OCI-LY3 (cell line): ENCODE measurements around the gene PPP2R5A.
"Not testable (repeated sequence)": the region's sequence is repeated elsewhere in the genome, so short reads cannot be mapped to it uniquely, and the experiment has no call there.

Experiments
- H2AFZ ChIP-seq: fragments of 200-600, 300-600 bp; shearing (Covaris generic); 2 replicates; pipeline ENCODE4 v1.6.0; 2014; ENCODE audit warnings: antibody characterized with exemption, low read depth, low read length
- H3K27ac ChIP-seq: fragments of 200-600, 300-600 bp; sonication (generic); 2 replicates; pipeline ENCODE4 v1.5.1; 2014; ENCODE audit warnings: mild to moderate bottlenecking, low read length, moderate library complexity, mixed read lengths
- H3K27me3 ChIP-seq: fragments of 200-600, 300-600 bp; sonication (generic); 2 replicates; pipeline ENCODE4 v1.6.1; 2014; ENCODE audit warnings: low read depth, low read length, mixed read lengths
- H3K36me3 ChIP-seq: fragments of 200-600, 300-600 bp; sonication (generic); replicated peaks from 2 replicates; pipeline ENCODE3; 2014; ENCODE audit warnings: low read depth, low read length, mixed read lengths
- H3K4me1 ChIP-seq: fragments of 300-600, 200-600 bp; sonication (generic); 2 replicates; pipeline ENCODE4 v1.6.1; 2014; ENCODE audit warnings: low read length, mixed read lengths
- H3K4me2 ChIP-seq: fragments of 200-600, 300-600 bp; sonication (generic); 2 replicates; pipeline ENCODE4 v1.6.1; 2014; ENCODE audit warnings: low read length, mixed read lengths
- H3K4me3 ChIP-seq: fragments of 300-600, 200-600 bp; sonication (generic); 2 replicates; pipeline ENCODE4 v1.5.1; 2014; ENCODE audit warnings: antibody characterized with exemption, mild to moderate bottlenecking, low read length, moderate library complexity
- H3K79me2 ChIP-seq: fragments of 300-600, 200-600 bp; shearing (Covaris generic); 2 replicates; pipeline ENCODE4 v1.6.1; 2014; ENCODE audit warnings: mild to moderate bottlenecking, low read length, mixed read lengths
- H3K9ac ChIP-seq: fragments of 300-600, 200-600 bp; shearing (Covaris generic); 2 replicates; pipeline ENCODE4 v1.6.0; 2014; ENCODE audit warnings: mild to moderate bottlenecking, low read length, moderate library complexity
- H3K9me3 ChIP-seq: fragments of 200-600, 300-600 bp; shearing (Covaris generic); 2 replicates; pipeline ENCODE4 v1.6.1; 2014; ENCODE audit warnings: low read length, mixed read lengths; ENCODE audit not compliant: insufficient read depth
- H4K20me1 ChIP-seq: fragments of 200-600, 300-600 bp; sonication (generic); 2 replicates; pipeline ENCODE4 v1.6.1; 2016; ENCODE audit warnings: low read length, mixed read lengths; ENCODE audit not compliant: insufficient read depth
- EZH2phosphoT487 ChIP-seq: fragments of 200-600 bp; shearing (Covaris generic); IDR thresholded peaks from 2 replicates; pipeline ENCODE4 v1.6.1; 2018; ENCODE audit warnings: antibody characterized with exemption, mixed run types, low read depth
- TF ChIP-seq, protein P1 (sequence below): fragments of 200-600, 300-600 bp; sonication (generic); IDR thresholded peaks from 2 replicates; pipeline ENCODE4 v1.5.1; 2014; ENCODE audit warnings: antibody characterized with exemption, low read length, low read depth

Gene PPP2R5A

GRCh38 chr1:212386029-212386428 lies 100.8 kb downstream of the PPP2R5A start:
- Histone ChIP-seq H2AFZ (no peak overlapping the region), H3K27ac (no peak overlapping the region), H3K4me3 (no peak overlapping the region), H3K4me1 (no peaks in the 10 kb centered on the region), H3K9me3 (no peaks in the 10 kb centered on the region), H3K79me2 (peaks cover 27% of the 10 kb centered on the region), H3K27me3 (no peaks in the 10 kb centered on the region), H3K36me3 (peaks cover 72% of the 10 kb centered on the region), H3K4me2 (no peak overlapping the region), H3K9ac (no peak overlapping the region), H4K20me1 (peaks cover 15% of the 10 kb centered on the region; the same call in 1 of the 2 replicates)
- TF ChIP-seq EZH2phosphoT487 = no peak
- TF ChIP-seq, protein P1, sequence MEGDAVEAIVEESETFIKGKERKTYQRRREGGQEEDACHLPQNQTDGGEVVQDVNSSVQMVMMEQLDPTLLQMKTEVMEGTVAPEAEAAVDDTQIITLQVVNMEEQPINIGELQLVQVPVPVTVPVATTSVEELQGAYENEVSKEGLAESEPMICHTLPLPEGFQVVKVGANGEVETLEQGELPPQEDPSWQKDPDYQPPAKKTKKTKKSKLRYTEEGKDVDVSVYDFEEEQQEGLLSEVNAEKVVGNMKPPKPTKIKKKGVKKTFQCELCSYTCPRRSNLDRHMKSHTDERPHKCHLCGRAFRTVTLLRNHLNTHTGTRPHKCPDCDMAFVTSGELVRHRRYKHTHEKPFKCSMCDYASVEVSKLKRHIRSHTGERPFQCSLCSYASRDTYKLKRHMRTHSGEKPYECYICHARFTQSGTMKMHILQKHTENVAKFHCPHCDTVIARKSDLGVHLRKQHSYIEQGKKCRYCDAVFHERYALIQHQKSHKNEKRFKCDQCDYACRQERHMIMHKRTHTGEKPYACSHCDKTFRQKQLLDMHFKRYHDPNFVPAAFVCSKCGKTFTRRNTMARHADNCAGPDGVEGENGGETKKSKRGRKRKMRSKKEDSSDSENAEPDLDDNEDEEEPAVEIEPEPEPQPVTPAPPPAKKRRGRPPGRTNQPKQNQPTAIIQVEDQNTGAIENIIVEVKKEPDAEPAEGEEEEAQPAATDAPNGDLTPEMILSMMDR = no peak

- H3K4me2 ChIP-seq = no peak overlapping the region
- H3K27ac ChIP-seq = no peak overlapping the region
- H3K36me3 ChIP-seq = peaks cover 52% of the 10 kb centered on the region
- no peak overlapping the region for H2AFZ ChIP-seq
- peaks cover 15% of the 10 kb centered on the region; the same call in 1 of the 2 replicates for H4K20me1 ChIP-seq
- no peak overlapping the region for H3K4me3 ChIP-seq
- H3K79me2 ChIP-seq = peaks cover 38% of the 10 kb centered on the region
- H3K27me3 ChIP-seq = no peaks in the 10 kb centered on the region
- no peak overlapping the region for H3K9ac ChIP-seq
- H3K9me3 ChIP-seq = no peaks in the 10 kb centered on the region
- TF ChIP-seq, protein P1 = no peak
- TF ChIP-seq EZH2phosphoT487 = no peak
- no peaks in the 10 kb centered on the region for H3K4me1 ChIP-seq
Measured at GRCh38 chr1:212388985-212389716, 103.9 kb downstream of the PPP2R5A start.

DNA sequence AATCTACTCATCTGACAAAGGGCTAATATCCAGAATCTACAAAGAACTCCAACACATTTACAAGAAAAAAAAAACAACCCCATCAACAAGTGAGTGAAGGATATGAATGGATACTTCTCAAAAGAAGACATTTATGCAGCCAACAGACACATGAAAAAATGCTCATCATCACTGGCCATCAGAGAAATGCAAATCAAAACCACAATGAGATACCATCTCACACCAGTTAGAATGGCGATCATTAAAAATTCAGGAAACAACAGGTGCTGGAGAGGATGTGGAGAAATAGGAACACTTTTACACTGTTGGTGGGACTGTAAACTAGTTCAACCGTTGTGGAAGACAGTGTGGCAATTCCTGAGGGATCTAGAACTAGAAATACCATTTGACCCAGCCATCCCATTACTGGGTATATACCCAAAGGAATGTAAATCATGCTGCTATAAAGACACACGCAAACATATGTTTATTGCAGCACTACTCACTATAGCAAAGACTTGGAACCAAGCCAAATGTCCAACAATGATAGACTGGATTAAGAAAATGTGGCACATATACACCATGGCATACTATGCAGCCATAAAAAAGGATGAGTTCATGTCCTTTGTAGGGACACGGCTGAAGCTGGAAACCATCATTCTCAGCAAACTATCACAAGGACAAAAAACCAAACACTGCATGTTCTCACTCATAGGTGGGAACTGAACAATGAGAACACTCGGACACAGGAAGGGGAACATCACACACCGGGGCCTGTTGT lies 110.6 kb downstream of the PPP2R5A start:
- H3K27ac ChIP-seq, H3K4me2 ChIP-seq, H4K20me1 ChIP-seq, H2AFZ ChIP-seq, H3K4me1 ChIP-seq, H3K27me3 ChIP-seq, H3K4me3 ChIP-seq, H3K9ac ChIP-seq: not testable (repeated sequence)
- H3K9me3 ChIP-seq = peaks cover 11% of the 10 kb centered on the region; the same call in 1 of the 2 replicates
- peaks cover 38% of the 10 kb centered on the region for H3K36me3 ChIP-seq
- peaks cover 48% of the 10 kb centered on the region for H3K79me2 ChIP-seq

GRCh38 chr1:212396638-212397037 lies 111.4 kb downstream of the PPP2R5A start:
- H3K9me3 ChIP-seq = peaks cover 11% of the 10 kb centered on the region; the same call in 1 of the 2 replicates
- no peak overlapping the region for H2AFZ ChIP-seq
- H3K9ac ChIP-seq = no peak overlapping the region
- no peaks in the 10 kb centered on the region for H3K27me3 ChIP-seq
- TF ChIP-seq, protein P1 = no peak
- no peak for TF ChIP-seq EZH2phosphoT487
- H3K4me3 ChIP-seq = no peak overlapping the region
- H3K27ac ChIP-seq = no peak overlapping the region
- H3K4me1 ChIP-seq = peaks cover 3% of the 10 kb centered on the region
- H3K4me2 ChIP-seq = no peak overlapping the region
- H4K20me1 ChIP-seq = 0 out of 2 replicates have a peak, but pooled peaks cover 3% of the 10 kb centered on the region
- H3K79me2 ChIP-seq = peaks cover 41% of the 10 kb centered on the region
- H3K36me3 ChIP-seq = peaks cover 38% of the 10 kb centered on the region
